A204.1 (cell line): ENCODE measurements around the gene PDHA1.

Experiments
- FAIRE-seq: peaks from 2 replicates; lab custom pipeline; 2012; peaks lifted over from hg19 to GRCh38; lab: Jason Lieb, UNC

The PDHA1 gene

DNA sequence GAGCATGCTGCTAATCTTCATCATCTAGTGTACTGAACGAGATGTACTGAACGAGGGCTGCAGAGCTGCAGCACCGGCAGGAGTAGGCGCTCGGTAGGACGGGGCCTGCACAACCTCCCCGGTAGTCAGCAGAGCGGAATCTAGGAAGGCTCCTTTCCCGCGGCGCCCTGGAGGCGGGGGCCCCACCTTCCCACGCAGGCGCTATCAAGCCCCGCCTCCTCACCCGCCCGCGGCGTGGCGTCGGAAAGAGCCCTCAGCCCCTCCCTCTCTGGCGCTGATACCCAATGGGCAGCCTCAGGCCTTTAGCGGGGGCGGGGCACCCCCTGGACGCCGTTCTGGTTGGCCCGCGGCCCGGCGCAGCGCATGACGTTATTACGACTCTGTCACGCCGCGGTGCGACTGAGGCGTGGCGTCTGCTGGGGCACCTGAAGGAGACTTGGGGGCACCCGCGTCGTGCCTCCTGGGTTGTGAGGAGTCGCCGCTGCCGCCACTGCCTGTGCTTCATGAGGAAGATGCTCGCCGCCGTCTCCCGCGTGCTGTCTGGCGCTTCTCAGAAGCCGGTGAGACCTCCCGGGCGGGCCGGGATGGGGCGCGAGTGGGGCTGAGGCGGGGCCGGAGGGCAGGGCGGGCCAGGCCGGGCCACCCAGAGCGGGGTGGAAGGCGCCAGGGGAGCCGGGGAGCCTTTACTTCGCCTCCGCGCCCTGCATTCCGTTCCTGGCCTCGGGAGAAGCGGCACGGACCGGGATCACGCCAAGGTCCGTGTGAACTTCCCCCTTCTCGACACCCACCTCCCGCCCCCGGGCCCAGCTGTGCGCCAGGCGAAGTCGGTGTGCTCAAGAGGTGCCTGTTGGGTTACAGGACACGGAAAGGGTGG lies at the start of gene PDHA1:
TSS of gene PDHA1 (plus strand) at position 393 of the 874 bp plus-strand sequence. CDS start at position 504, 111 bp downstream.
- FAIRE-seq, result peak; percentile 73

DNA sequence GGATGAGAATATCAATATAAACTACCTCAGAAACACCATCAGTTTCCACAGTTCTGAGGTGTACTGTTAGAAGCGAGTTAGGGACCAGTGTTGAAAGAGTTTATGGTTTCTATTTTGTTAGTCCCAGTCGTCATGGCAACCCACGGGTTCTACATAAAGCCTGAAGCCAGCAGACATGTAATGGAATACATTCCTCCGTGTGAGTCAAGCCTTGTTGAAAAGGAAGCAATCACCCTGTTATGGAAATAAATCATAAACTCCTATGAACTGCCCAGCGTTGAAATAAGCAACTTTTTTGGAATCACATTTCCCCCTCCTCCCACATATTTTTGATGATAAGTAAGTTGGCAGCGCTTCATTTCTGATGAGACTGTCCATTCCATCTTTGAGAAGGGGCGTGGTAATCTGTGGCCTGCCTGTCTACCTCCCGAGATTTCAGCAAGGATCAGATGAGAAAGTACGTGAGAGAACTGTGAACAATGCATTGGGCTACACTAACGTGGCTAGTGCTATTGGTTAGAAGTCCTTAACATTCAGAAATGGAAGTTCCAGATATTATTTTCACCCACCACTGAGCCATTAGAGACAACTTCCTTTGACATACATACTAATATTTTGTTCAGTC lies 40.4 kb upstream of the PDHA1 start:
- no peak for FAIRE-seq

DNA sequence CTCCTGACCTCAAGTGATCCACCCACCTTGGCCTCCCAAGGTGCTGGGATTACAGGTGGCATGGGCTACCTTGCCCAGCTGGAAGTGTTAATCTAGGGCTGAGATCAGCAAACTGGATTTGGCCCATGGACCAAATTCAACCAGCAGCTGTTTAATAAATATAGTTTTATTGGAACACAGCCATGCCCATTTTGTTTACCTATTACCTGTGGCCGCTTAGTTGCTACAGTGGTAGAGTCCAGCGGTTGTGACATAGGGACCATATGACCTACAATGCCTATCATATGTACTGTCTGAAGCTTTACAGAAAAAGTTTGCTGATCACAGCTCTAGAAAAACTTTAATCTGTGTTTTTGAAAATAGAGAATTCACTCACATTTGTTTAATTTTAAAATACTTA lies 17.2 kb upstream of the PDHA1 start:
- FAIRE-seq, result no peak

DNA sequence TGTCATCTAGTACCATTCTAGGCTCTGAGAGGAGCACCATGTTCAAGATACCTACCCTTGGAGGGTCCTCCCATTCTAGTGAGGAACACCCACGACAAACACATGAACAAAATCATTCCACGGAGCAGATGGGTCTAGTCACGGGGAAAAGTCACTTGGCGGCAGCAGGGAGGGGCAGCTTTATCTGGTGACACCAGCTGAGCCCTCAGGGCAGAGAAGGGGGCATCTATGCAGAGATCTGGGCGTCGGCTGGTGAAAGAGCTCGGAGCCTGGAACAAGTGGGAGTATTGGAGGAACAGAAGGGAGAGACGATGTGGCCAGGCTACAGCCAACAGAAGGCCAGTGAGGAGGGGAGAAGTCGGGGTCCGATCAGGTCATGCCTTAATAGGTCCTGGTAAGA lies 11.9 kb upstream of the PDHA1 start:
- no peak for FAIRE-seq

DNA sequence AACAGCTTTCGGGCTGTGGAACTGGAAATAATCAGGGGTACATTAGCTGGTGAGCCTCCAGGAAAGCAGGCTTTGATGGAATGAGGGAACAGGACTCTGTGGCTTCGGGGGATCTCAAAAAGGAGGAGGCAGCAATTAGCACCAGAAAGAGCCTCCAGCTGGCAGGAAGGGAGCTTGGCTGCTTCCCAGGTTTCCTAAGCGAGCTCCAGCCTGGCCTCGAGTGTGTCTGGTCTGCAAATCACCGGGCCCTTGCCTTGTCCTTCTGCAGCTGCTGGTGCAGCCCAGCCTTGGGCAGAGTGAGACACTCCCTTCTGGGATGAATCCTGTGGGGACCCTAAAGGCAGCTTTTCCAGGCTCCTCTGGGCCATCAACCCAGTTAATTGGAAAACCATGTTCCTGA lies 10.7 kb upstream of the PDHA1 start:
- no peak for FAIRE-seq

DNA sequence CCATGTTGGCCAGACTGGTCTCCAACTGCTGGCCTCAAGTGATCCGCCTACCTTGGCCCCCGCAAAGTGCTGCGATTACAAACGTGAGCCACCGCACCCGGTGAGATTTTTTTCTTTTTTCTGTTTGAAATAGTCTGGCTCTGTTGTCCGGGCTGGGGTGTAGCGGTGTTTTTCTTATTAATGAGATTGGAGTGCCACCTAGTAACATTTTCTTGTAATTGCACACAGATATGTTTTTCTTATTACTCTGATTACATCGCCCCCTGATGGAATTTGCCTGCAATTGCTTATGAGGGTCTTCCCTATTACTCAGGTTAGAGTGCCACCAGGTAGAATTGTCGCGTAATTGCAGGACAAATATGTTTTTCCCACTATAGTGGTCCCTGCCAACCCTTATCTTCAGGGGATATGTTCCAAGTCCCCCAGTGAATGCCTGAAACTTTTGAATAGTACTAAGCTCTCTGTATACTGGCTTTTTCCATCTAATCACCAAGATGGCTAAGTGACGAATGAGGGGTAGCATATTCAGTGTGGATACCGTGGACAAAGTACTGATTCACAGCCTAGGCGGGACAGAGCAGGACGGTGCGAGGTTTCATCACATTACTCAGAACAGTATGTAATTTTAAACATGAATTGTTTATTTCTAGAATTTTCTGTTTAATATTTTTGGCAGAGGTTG lies 8.6 kb upstream of the PDHA1 start:
- no peak for FAIRE-seq

DNA sequence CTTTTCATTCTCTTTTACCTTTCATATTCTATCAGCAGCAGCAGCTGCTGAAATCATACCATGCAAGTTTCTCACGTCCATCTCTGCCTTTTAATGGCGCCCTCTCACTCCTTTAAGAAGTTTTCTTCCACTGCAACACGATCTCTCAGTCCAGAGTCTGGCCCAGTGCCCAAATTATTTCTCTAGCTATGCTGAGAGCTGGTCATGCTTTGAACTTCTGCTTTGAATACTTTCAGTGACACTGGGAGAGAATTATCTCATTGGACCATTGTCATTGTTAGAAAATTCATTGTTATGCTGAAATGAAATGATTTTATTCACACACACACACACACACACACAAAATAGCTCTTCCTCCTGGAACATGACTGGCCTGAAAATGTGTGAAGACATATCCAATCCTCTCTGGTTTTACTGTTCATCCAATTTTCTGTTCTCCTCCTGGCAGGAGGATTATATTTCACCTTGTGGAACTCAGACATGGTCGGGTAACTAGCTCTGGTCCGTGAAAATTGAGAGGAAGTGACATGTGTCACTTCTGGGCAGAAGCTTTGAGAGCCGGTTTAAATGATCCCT lies 1.3 kb upstream of the PDHA1 start:
- FAIRE-seq, result no peak

DNA sequence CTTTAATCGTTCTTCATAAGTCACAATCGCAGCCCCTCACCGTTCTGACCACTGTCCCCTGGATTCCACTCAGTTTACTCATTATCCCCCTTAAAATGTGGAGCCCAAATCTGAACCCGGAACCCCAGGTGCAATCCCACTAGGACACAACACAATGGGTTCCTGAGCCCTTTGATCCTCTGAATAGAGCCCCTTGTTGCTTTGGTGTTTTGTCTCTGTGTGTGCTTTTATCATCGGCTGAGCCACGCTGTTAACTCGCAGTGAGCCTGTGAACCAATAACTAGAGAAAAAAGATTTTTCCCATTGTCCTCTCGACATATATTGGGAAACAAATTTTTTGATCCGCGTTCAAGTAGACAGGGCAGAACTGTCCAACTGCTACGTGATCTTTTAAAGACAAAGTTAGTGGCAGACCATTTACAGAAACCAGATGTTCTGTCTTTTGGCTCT lies 617 bp upstream of the PDHA1 start:
- no peak for FAIRE-seq

DNA sequence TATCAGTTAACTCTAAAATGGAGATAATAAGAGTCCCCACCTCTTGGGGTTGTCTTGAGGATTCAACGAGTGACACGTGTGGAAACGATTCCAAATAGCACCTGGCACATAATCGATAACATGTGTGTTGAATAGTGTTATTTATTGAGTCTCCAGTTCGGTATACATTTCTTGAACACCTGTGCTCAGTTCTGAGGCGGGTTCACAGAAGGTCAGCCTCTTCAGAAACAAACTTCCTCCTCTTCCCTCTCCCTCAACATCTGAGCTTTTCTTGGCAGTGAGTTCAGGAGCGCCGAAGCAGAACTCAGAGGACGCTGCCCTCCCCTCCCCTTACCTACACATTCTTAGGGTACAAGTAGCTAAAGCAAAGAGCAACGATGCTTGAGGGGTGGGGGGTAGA lies 934 bp downstream of the PDHA1 start:
- no peak for FAIRE-seq

DNA sequence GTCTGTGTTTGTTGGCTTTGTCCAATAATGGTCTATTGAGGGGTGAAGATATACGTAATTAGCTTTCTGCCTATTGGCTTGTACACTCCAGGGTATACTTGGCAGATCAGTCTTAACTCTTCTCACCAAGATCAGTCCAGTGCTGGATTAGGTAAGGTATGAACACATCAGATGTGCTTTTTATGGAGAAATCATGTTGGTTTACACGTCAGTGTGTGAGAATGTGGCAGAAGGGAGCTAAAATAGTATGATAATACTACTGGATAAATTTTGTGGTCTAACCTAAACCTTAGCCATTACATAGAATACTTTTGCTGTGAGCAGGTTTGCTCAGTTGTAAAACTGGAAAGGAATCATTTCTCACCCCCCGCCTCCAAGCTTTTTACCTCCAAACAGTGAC lies 4.2 kb downstream of the PDHA1 start:
- no peak for FAIRE-seq

DNA sequence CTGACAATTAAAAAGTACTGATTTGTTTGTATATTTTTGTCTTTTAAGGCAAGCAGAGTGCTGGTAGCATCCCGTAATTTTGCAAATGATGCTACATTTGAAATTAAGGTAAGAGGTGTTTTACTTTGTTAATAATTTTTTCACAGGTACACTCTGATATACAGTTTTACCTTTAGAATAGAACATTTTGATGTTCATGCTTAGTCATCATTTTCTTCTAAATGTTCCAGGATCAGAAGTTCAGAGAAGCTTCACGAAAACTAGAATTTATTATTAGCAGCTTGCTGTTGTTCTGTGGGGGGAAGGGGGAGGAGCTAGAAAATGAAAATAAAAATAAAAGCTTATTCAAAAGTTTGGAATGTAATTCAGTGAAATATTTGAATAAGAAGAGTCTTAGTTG lies 5.5 kb downstream of the PDHA1 start:
- FAIRE-seq, result no peak

DNA sequence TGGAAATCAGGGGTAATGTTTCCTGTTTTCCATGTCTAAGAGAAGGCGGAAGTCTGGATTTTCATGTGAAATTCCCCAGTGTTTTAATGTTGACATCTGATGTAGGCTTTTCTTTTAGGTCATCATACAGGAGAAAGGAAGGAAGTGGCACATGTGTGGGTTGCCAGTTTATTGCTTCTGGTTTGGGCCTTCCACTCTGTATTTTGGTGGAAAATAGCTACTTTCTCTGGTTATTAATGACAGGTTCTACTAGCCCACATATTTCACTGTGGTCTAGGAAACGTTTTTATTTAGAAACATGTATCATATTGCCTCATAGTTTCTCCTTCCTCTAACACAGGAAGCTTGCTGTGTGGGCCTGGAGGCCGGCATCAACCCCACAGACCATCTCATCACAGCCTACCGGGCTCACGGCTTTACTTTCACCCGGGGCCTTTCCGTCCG lies 7.2 kb downstream of the PDHA1 start:
- FAIRE-seq, result no peak

DNA sequence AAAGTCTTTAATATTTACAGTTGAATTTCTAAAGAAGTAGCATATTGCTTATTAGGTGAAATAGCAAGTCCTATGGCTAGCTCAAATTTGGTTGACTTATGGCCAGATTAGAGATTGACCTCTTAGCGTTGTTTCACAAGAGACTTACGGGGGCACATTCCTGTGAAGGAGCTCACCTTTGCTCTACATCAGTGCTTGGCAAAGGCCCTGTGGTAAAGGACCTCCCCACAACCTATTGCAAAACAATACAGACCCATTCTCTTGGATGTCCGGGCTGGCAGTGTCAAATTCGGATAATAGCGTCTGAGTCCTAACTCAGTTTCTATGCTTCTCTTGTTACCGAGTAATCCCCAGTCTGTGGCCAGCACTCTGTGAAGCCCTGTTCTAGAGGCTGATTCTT lies 10.9 kb downstream of the PDHA1 start:
- FAIRE-seq, result no peak

DNA sequence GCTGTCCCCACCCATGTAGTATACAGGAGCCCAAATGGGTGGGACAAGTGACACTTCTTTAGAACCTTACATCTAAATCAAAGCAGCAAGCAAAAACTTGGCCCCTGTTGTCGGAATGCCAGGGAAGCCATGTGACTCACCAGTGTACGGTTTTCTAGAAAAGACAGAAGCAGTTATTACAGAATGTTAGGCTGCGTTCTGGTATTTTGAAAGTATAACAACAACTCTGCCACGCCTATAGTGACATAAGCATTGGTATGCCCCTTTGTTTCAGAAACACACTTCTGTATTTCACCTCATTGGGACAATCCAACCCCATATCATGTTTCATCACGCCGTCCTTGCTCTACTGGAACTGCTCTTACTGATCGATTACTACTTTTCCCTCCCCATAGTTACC lies 14.8 kb downstream of the PDHA1 start:
- no peak for FAIRE-seq

DNA sequence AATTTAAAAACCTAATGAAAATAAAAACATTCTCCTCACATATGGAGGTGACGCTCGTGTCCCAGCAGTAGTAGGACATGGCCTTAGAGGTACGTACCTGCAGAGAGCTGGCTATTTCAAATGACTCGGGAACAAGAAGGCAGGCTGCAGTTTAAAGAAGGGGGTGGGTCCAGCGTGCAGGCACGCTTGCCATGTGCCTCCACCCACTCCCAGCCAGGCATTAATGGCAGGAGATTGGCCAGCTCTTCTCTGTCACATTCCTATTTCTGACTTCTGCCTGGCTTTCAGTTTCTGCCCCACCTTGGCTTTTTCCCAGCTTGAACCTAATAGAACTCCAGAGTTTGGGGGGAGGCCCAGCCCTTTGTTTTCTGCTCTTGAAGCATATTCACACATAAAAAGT lies 17.2 kb downstream of the PDHA1 start:
- FAIRE-seq, result no peak

DNA sequence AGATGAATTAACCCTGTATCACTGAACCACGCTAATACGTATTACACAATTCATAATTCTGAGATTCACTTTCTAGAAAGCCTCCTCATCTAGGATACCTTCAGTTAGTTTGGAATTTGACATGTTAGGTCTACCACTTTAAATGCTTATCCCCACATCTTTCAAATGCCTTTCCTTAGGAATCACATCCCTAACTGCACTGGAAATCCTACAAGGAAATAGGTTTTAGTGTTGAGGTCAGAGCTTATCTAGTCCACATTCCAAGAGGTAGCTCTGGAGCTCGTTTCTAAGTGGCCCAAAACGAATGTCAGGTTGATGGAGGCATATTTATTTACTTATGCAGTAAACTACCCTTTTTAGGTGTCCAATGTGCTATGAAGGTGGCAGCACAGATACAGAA lies 18.0 kb downstream of the PDHA1 start:
- FAIRE-seq, result no peak

DNA sequence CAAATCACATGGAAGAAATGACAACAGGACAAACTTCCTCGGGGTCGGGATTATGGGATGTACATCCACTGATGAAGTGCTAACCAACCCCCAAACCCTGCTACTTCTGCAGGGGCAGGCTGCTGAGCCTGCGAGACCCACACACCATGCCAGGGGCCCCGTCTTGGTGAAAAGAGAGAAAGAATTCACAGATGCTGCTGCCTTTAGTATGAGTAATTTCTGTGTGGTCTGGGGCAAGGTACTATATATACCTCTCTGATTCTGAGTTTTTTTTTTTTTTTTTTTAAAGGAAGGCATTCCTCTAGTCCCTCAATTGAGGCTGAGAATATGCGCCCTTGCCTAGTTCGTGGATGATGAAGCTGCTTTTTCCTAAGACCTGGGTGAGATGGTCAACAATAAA lies 24.8 kb downstream of the PDHA1 start:
- FAIRE-seq, result no peak

DNA sequence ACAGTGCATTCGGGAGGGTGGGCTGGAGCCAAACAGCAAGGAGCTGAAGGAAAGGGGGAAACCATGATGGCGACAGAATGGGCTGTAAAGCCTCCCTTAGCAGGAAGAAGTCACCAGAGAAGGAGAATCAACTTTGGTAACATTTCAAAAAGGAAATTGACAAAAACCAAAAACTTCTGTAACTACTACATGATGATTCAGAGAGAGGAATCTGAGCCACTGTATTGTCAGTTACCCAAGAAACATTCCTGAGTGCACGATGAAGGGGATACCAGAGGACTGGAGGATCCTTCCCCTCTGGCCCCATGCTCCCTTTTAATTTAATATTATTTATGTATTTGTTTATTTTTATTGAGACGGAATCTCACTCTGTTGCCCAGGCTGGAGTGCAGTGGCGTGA lies 26.3 kb downstream of the PDHA1 start:
- no peak for FAIRE-seq

DNA sequence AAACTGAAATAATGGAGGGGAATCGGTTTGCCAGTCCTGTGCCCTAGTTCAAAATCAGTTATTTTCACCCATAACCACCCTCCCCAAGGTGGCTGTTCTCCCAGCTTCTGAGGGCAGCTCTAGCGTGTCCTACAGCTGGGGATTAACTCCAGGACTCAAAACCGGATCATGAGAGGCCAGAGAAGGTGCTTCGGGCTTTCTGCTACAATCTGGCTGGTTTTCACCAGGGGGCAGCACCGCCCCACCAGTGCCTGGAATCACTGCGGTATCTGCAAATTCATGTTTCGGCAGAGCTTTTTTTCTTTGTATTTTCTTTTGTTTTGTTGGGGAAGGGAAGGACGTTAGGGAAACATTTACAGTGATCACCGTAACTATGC lies 28.4 kb downstream of the PDHA1 start:
- peak; percentile 87 for FAIRE-seq

DNA sequence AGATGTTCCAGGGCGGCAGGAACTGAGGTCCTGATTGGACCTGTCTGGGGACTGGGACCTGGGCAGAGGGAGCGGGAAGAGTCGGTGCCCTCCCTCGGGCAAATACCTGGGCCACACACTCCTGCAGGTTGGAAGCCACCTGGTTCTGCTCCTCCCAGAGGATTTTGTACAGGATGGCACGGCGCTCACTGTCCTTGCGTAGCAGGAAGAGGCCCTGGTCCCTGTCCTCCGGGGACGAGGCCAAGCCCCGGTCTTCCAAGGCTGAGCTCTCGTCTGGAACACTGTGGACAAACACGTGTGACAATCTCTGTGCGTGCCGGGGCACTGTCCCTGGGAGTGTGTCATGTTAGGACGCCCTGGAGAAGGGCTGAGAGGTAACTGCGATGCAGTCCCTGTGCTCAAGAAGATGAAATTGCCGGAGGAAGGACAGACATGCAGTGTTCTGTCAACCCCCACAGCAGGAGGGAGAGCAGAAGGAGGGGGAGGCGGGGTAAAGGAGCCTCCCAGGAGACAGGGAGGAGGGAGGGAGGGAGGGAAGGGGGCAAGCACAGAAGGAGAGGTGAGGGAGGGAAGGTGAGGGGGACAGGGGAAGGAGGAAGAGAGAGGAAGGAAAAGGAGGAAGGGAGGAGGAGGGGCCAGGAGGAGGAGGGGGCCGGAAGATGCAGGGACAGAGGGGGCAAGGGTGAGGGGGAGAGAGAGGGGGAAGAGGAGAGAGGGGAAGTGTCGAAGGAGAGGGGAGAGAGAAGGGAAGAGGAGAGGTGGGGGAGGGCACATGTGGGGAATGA lies 29.0 kb downstream of the PDHA1 start:
- no peak for FAIRE-seq

DNA sequence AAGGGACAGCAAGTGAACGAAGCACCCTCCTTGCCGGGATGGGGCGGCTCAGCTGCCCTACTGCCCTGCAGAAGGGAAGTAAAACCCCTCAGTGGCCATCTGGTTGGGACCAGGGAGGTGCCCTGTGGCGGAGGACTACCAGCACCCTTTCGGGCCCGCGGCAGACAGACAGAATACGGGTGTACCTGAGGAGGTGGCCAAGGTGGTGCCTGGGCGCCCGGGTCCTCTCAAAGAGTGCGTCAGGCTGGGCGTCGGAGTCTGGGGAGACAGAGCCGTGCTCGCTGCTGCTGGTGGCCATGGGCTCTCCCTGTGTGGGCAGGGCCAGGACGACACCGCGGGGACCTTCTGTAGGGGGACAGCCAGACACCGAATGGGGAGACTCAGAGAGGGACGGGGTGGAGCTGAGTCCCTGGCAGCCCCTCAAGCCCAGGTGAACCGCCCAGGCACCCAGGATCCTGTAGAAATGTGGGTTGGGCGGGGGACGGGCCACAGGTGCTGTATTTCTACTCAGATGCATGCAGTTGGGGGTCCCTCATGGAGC lies 29.7 kb downstream of the PDHA1 start:
- FAIRE-seq, result no peak

DNA sequence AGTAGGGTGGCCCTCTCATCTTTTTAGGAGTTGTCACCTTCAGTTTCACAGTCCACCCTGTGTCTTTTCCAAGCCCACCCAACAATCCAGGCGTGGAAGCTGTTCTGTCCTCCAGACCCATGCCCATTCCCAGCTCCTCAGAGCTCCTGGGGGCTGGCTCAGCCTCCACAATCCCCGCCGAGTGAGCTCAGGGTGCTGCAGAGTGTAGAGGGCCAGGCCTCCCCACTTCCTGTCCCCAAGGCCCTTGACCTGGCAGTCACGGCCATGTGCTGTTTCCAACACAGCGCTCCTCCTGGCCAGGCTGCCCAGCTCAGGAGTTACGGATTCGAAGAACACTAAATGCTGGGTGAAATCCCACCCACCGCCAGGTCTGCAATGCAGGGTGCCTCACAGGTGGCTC lies 31.8 kb downstream of the PDHA1 start:
- FAIRE-seq, result no peak
